Mesothelial cell of epicardium (in vitro differentiated cells): ENCODE data around the gene KREMEN1. TPM values are rescaled to one million over a fixed set of nuclear protein-coding genes. Genes with fewer than 3 reads are reported as not detected.

Experiments used
- DNase-seq, 2 experiments: peaks; one replicate each; pipeline ENCODE4 v3.0.0; 2021; ENCODE audit warnings: low spot score in 2 of 2; ENCODE audit not compliant: unreplicated experiment in 2 of 2
- H3K27ac Mint-ChIP-seq: 2 replicates; pipeline ENCODE4 v1.8.0; 2021; ENCODE audit warnings: mixed read lengths
- H3K27me3 Mint-ChIP-seq: 2 replicates; pipeline ENCODE4 v1.8.0; 2021; ENCODE audit warnings: low read depth, mixed read lengths
- H3K36me3 Mint-ChIP-seq: 2 replicates; pipeline ENCODE4 v1.8.0; 2021; ENCODE audit warnings: mixed read lengths
- H3K4me1 Mint-ChIP-seq: 2 replicates; pipeline ENCODE4 v1.8.0; 2021; ENCODE audit warnings: mixed read lengths
- H3K4me3 Mint-ChIP-seq: 2 replicates; pipeline ENCODE4 v1.8.0; 2021; ENCODE audit warnings: mild to moderate bottlenecking, moderate library complexity, mixed read lengths
- H3K9me3 Mint-ChIP-seq: 2 replicates; pipeline ENCODE4 v1.8.0; 2021; ENCODE audit warnings: mixed read lengths
- total RNA-seq: library from RNA; stranded (reverse); gene quantifications from 3 replicates; pipeline ENCODE4 v1.2.1, GENCODE V29; 2021
- TF ChIP-seq, protein P1 (sequence below): fragments of 200-600 bp; sonication (generic); IDR thresholded peaks from one replicate; pipeline ENCODE4 v1.5.0; 2021; ENCODE audit warnings: antibody characterized with exemption; ENCODE audit not compliant: unreplicated experiment

Gene KREMEN1, protein sequence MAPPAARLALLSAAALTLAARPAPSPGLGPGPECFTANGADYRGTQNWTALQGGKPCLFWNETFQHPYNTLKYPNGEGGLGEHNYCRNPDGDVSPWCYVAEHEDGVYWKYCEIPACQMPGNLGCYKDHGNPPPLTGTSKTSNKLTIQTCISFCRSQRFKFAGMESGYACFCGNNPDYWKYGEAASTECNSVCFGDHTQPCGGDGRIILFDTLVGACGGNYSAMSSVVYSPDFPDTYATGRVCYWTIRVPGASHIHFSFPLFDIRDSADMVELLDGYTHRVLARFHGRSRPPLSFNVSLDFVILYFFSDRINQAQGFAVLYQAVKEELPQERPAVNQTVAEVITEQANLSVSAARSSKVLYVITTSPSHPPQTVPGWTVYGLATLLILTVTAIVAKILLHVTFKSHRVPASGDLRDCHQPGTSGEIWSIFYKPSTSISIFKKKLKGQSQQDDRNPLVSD
- total RNA-seq: 24.4 to 30.9 TPM (median 28.5 TPM) in 3 replicates

DNA sequence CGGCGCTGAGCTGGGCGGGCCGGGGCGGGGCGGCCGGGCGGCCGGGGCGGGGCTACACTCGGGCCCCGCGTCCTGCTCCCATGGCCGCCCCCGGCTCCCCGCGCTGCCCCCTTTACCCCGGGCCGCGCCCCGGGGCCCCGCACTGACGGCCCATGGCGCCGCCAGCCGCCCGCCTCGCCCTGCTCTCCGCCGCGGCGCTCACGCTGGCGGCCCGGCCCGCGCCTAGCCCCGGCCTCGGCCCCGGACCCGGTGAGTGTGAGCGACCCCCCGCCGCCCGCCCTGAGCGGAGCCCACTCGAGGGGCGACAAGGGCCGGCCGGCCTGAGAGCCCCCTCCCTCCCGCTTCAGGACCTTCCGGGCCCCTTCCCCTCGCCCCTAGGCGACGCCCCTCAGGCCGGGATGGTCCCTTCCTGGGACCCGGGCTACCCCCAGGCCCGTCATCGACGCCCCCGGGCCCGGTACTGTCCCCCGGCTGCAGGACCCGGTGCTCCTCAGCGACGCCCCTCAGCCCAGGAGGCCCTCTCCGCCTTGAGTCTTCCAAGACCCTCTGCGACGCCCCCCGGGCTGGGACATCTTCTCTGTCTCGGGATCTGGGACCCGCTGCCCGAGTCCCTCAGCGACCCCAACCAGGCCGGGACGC lies at the start of gene KREMEN1:
Gene KREMEN1, plus strand, starts transcription at position 57 of the 639 bp plus-strand sequence. Its CDS starts 96 bp downstream, at position 153.
- H3K4me1 Mint-ChIP-seq: peaks cover 27% of the 10 kb centered on the region
- TF ChIP-seq, protein P1, sequence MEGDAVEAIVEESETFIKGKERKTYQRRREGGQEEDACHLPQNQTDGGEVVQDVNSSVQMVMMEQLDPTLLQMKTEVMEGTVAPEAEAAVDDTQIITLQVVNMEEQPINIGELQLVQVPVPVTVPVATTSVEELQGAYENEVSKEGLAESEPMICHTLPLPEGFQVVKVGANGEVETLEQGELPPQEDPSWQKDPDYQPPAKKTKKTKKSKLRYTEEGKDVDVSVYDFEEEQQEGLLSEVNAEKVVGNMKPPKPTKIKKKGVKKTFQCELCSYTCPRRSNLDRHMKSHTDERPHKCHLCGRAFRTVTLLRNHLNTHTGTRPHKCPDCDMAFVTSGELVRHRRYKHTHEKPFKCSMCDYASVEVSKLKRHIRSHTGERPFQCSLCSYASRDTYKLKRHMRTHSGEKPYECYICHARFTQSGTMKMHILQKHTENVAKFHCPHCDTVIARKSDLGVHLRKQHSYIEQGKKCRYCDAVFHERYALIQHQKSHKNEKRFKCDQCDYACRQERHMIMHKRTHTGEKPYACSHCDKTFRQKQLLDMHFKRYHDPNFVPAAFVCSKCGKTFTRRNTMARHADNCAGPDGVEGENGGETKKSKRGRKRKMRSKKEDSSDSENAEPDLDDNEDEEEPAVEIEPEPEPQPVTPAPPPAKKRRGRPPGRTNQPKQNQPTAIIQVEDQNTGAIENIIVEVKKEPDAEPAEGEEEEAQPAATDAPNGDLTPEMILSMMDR: no peak
- H3K36me3 Mint-ChIP-seq: no peaks in the 10 kb centered on the region
- peak within 1 kb of the TSS; percentile 84 for H3K4me3 Mint-ChIP-seq
- no peaks in the 10 kb centered on the region for H3K9me3 Mint-ChIP-seq
- no peak within 1 kb of the TSS for H3K27ac Mint-ChIP-seq
- peaks cover 10% of the 10 kb centered on the region for H3K27me3 Mint-ChIP-seq
- peak in 1 of 2 experiments; percentile 50 for DNase-seq

DNA sequence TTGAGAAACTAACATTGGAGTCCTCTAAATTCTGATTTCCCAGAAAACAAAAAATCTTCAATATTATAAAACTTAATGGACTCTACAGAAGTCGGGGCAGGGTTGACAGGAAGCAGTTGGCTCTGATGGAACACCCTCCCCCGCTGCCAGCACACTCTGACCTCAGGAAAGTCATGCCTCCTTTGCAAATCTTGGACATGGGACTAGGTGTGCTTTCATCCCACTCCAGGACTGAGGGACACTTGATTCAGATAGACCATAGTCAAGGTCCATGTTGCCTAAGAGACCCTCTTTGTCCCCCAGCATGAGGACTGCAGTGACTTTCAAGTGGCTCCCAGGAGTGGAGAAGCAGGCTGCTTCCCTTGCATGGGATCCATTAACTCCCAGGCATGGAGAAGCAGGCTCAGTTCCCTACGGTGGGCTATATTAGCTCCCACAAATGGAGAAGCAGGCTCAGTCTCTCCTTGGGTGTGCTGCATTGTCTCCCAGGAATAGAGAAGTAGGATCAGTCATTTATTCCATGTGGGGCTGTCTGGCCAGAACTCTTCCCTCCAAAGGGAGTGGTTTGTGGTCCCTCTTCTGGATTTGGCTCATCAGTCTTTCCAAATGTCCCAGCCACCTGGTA lies 49.6 kb upstream of the KREMEN1 start:
- Mint-ChIP-seq H3K27me3 (no peaks in the 10 kb centered on the region), H3K36me3 (peaks cover 16% of the 10 kb centered on the region), H3K27ac (peak overlapping the region; percentile 47), H3K9me3 (peaks cover 4% of the 10 kb centered on the region), H3K4me1 (peaks cover 28% of the 10 kb centered on the region), H3K4me3 (no peak overlapping the region)
- TF ChIP-seq, protein P1: no peak
- no peak for DNase-seq

DNA sequence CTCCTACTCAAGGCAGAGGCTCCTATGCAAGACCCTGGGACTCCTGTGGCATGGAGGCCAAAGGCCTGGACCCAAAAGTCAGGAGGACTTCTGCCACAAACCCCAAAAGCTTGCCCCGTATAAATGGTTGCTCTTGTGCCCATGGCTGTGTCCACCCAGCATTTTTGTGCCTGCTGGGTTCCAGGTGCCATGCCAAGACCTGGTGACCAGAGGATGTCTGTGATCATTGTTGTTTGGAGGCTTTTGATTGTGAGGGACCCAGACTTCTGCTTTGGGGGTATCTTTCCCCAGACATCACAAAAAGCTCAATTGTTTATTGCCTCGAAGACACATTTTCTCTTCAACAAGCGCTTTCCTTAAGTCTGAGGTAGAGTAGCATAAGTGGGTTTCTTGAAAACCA lies 46.3 kb upstream of the KREMEN1 start:
- H3K36me3 Mint-ChIP-seq: peaks cover 5% of the 10 kb centered on the region
- DNase-seq: no peak
- TF ChIP-seq, protein P1: no peak
- H3K27ac Mint-ChIP-seq: no peak overlapping the region
- no peaks in the 10 kb centered on the region for H3K9me3 Mint-ChIP-seq
- peaks cover 57% of the 10 kb centered on the region for H3K4me1 Mint-ChIP-seq
- no peaks in the 10 kb centered on the region for H3K27me3 Mint-ChIP-seq
- H3K4me3 Mint-ChIP-seq: no peak overlapping the region

DNA sequence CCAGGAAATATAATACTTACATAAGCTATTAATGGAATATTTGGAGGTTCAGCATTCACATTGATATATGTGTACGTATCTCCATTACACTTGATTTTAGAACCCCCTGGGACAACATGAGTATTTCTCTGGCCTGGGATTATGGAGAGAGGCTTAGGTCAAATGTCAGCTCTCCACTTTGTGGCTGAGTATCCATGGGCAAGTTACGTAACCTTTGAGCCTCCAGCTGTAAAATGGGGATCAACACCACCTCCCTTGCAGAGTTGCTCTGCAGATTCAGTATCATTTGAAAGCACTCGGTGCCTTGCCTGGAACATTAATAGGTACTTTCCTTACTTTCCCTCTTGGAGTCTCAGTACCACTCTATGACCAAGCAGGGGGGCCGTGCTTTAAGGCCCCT lies 44.4 kb upstream of the KREMEN1 start:
- H3K36me3 Mint-ChIP-seq: peaks cover 5% of the 10 kb centered on the region
- TF ChIP-seq, protein P1: no peak
- no peak overlapping the region for H3K4me3 Mint-ChIP-seq
- H3K27ac Mint-ChIP-seq: no peak overlapping the region
- DNase-seq: no peak
- no peaks in the 10 kb centered on the region for H3K27me3 Mint-ChIP-seq
- no peaks in the 10 kb centered on the region for H3K9me3 Mint-ChIP-seq
- H3K4me1 Mint-ChIP-seq: peaks cover 55% of the 10 kb centered on the region

DNA sequence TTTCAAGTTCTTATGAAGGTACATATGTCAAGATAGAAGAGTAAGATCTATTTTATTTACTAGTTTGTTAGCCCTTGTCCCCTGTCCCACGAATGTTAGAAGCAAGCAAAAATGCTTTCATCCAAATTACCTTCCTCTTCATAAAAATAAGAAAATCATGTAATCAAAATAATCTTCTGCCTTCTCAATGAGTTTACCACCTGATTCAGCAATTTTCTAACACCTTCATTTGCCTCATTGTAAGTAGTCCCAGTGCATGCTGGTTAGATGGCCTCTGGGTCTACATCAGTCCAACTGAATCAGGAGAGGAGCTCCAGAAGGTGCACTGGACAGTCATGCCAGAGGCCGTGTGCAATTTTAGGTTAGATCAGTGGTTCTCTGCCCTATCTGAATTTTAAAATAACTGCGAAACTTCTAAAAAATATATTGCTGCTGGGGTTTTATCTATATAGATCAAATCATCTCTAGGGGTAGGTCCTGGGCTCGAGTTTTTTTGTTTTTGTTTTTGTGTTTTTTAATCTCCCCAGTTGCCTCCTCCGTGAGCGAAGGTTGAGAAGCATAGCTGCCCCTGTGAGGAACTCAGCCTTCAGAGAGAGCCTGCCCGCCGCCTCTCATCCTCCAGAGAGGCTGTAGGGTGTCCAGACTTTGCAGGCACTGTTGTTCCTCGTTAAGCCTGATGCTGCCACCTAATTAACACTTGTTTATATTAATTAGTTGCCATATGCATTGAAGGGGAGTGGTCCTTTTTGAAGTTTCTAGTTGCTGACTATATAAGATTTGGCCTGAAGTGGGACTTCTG lies 43.4 kb upstream of the KREMEN1 start:
- H3K27ac Mint-ChIP-seq: peak overlapping the region; percentile 100
- H3K4me3 Mint-ChIP-seq: no peak overlapping the region
- H3K9me3 Mint-ChIP-seq: no peaks in the 10 kb centered on the region
- TF ChIP-seq, protein P1: no peak
- H3K27me3 Mint-ChIP-seq: no peaks in the 10 kb centered on the region
- peaks cover 49% of the 10 kb centered on the region for H3K4me1 Mint-ChIP-seq
- H3K36me3 Mint-ChIP-seq: peaks cover 5% of the 10 kb centered on the region
- DNase-seq: no peak
